Activated naive CD4-positive, alpha-beta T cell treated with anti-CD3 and anti-CD28 coated beads, Interleukin-2, amount 10 ng/mL, durations not matched to agents 7 days and 5 days (primary cell): ENCODE results near the gene PHOSPHO2.
"Not testable (repeated sequence)": the region's sequence is repeated elsewhere in the genome, so short reads cannot be mapped to it uniquely, and the experiment has no call there.

Experiments used
- CTCF ChIA-PET: fragments of 350-600 bp; sonication (Branson Sonifier 250); formaldehyde crosslinking; loops from one replicate; lab custom pipeline; 2021; ENCODE audit warnings: antibody characterized with exemption; lab: Charles Lee
- DNase-seq: peaks from one replicate; pipeline ENCODE4 v3.0.0-alpha.2; 2020
- H3K27ac Mint-ChIP-seq: one replicate; pipeline ENCODE4 v1.8.0; 2021; ENCODE audit warnings: mild to moderate bottlenecking, moderate library complexity, mixed read lengths
- H3K27me3 Mint-ChIP-seq: one replicate; pipeline ENCODE4 v1.8.0; 2021; ENCODE audit warnings: mild to moderate bottlenecking, mixed read lengths
- H3K36me3 Mint-ChIP-seq: one replicate; pipeline ENCODE4 v1.8.0; 2021; ENCODE audit warnings: mixed read lengths
- H3K4me1 Mint-ChIP-seq: one replicate; pipeline ENCODE4 v1.8.0; 2021; ENCODE audit warnings: mixed read lengths
- H3K4me3 Mint-ChIP-seq: one replicate; pipeline ENCODE4 v1.8.0; 2021; ENCODE audit warnings: mild to moderate bottlenecking, moderate library complexity, mixed read lengths
- H3K9me3 Mint-ChIP-seq: one replicate; pipeline ENCODE4 v1.8.0; 2021; ENCODE audit warnings: mixed read lengths

Gene PHOSPHO2

GRCh38 chr2:169694894-169695260, 608 bp downstream of the PHOSPHO2 start:
- peaks cover 6% of the 10 kb centered on the region for H3K9me3 Mint-ChIP-seq
- CTCF ChIA-PET: no interaction called here
- peaks cover 32% of the 10 kb centered on the region for H3K4me1 Mint-ChIP-seq
- H3K27ac Mint-ChIP-seq: peak overlapping the region; percentile 87
- H3K27me3 Mint-ChIP-seq: peaks cover 25% of the 10 kb centered on the region
- H3K36me3 Mint-ChIP-seq: peaks cover 10% of the 10 kb centered on the region
- peak overlapping the region; percentile 77 for H3K4me3 Mint-ChIP-seq
- no peak for DNase-seq

GRCh38 chr2:169696381-169696780, 2.1 kb downstream of the PHOSPHO2 start:
- CTCF ChIA-PET: no interaction called here
- H3K27ac Mint-ChIP-seq: no peak overlapping the region
- H3K4me1 Mint-ChIP-seq: peaks cover 32% of the 10 kb centered on the region
- H3K4me3 Mint-ChIP-seq: no peak overlapping the region
- peaks cover under 1% of the 10 kb centered on the region for H3K9me3 Mint-ChIP-seq
- H3K27me3 Mint-ChIP-seq: peaks cover 18% of the 10 kb centered on the region
- peaks cover 10% of the 10 kb centered on the region for H3K36me3 Mint-ChIP-seq
- DNase-seq: no peak

- CTCF ChIA-PET: interaction anchor here (0.7 kb wide), 1 partner anchor 77 kb away, joined by 3 read pairs; no protein-coding TSS in a partner anchor
- H3K36me3 Mint-ChIP-seq: peaks cover 10% of the 10 kb centered on the region
- H3K27me3 Mint-ChIP-seq, H3K4me3 Mint-ChIP-seq, H3K27ac Mint-ChIP-seq, H3K9me3 Mint-ChIP-seq, DNase-seq: not testable (repeated sequence)
- H3K4me1 Mint-ChIP-seq: peaks cover 22% of the 10 kb centered on the region
Observed at GRCh38 chr2:169699173-169699572, 4.9 kb downstream of the PHOSPHO2 start.

GRCh38 chr2:169702996-169703395, 8.7 kb downstream of the PHOSPHO2 start:
- Mint-ChIP-seq H3K36me3 (peaks cover 6% of the 10 kb centered on the region), H3K9me3 (no peaks in the 10 kb centered on the region), H3K4me1 (peaks cover 4% of the 10 kb centered on the region), H3K4me3 (no peak overlapping the region), H3K27me3 (no peaks in the 10 kb centered on the region), H3K27ac (no peak overlapping the region)
- CTCF ChIA-PET: no interaction called here
- no peak for DNase-seq

GRCh38 chr2:169704160-169704708, 10.0 kb downstream of the PHOSPHO2 start:
- CTCF ChIA-PET: no interaction called here
- Mint-ChIP-seq H3K4me3 (no peak overlapping the region), H3K9me3 (no peaks in the 10 kb centered on the region), H3K36me3 (peaks cover 6% of the 10 kb centered on the region), H3K27ac (no peak overlapping the region), H3K4me1 (peaks cover 2% of the 10 kb centered on the region), H3K27me3 (no peaks in the 10 kb centered on the region)
- DNase-seq: no peak

GRCh38 chr2:169705927-169706326, 11.7 kb downstream of the PHOSPHO2 start:
- H3K4me3 Mint-ChIP-seq: no peak overlapping the region
- no peaks in the 10 kb centered on the region for H3K36me3 Mint-ChIP-seq
- no peaks in the 10 kb centered on the region for H3K9me3 Mint-ChIP-seq
- no peaks in the 10 kb centered on the region for H3K4me1 Mint-ChIP-seq
- no peak for DNase-seq
- no peak overlapping the region for H3K27ac Mint-ChIP-seq
- CTCF ChIA-PET: no interaction called here
- no peaks in the 10 kb centered on the region for H3K27me3 Mint-ChIP-seq

GRCh38 chr2:169707626-169708025, 13.4 kb downstream of the PHOSPHO2 start:
- no peak overlapping the region for H3K4me3 Mint-ChIP-seq
- no peaks in the 10 kb centered on the region for H3K36me3 Mint-ChIP-seq
- peak overlapping the region; percentile 10 for H3K27ac Mint-ChIP-seq
- no peaks in the 10 kb centered on the region for H3K27me3 Mint-ChIP-seq
- no peak for DNase-seq
- H3K4me1 Mint-ChIP-seq: peaks cover 4% of the 10 kb centered on the region
- CTCF ChIA-PET: no interaction called here
- no peaks in the 10 kb centered on the region for H3K9me3 Mint-ChIP-seq

GRCh38 chr2:169709331-169709730, 15.1 kb downstream of the PHOSPHO2 start:
- Mint-ChIP-seq H3K4me1 (peaks cover 4% of the 10 kb centered on the region), H3K27me3 (no peaks in the 10 kb centered on the region), H3K27ac (no peak overlapping the region), H3K4me3 (no peak overlapping the region), H3K9me3 (no peaks in the 10 kb centered on the region), H3K36me3 (no peaks in the 10 kb centered on the region)
- DNase-seq: no peak
- CTCF ChIA-PET: no interaction called here

GRCh38 chr2:169709981-169710380, 15.7 kb downstream of the PHOSPHO2 start:
- no peaks in the 10 kb centered on the region for H3K9me3 Mint-ChIP-seq
- CTCF ChIA-PET: no interaction called here
- H3K27me3 Mint-ChIP-seq: no peaks in the 10 kb centered on the region
- DNase-seq: no peak
- H3K27ac Mint-ChIP-seq: no peak overlapping the region
- H3K4me1 Mint-ChIP-seq: peaks cover 5% of the 10 kb centered on the region
- H3K36me3 Mint-ChIP-seq: no peaks in the 10 kb centered on the region
- H3K4me3 Mint-ChIP-seq: no peak overlapping the region

GRCh38 chr2:169711751-169712509, 17.7 kb downstream of the PHOSPHO2 start:
- no peak for DNase-seq
- no peaks in the 10 kb centered on the region for H3K36me3 Mint-ChIP-seq
- no peaks in the 10 kb centered on the region for H3K9me3 Mint-ChIP-seq
- CTCF ChIA-PET: no interaction called here
- no peaks in the 10 kb centered on the region for H3K27me3 Mint-ChIP-seq
- H3K4me1 Mint-ChIP-seq: peaks cover 7% of the 10 kb centered on the region
- H3K27ac Mint-ChIP-seq: peak overlapping the region; percentile 1
- no peak overlapping the region for H3K4me3 Mint-ChIP-seq

- H3K4me1 Mint-ChIP-seq: peaks cover 7% of the 10 kb centered on the region
Observed at GRCh38 chr2:169712791-169713227, 18.5 kb downstream of the PHOSPHO2 start.

GRCh38 chr2:169713331-169713730, 19.1 kb downstream of the PHOSPHO2 start:
- H3K9me3 Mint-ChIP-seq: no peaks in the 10 kb centered on the region
- H3K27me3 Mint-ChIP-seq: no peaks in the 10 kb centered on the region
- DNase-seq: no peak
- H3K27ac Mint-ChIP-seq: no peak overlapping the region
- CTCF ChIA-PET: no interaction called here
- no peaks in the 10 kb centered on the region for H3K36me3 Mint-ChIP-seq
- no peak overlapping the region for H3K4me3 Mint-ChIP-seq
- H3K4me1 Mint-ChIP-seq: peaks cover 7% of the 10 kb centered on the region

More at GRCh38 chr2:169712791-169713227, 18.5 kb downstream of the PHOSPHO2 start:
- DNase-seq: no peak
- H3K36me3 Mint-ChIP-seq: no peaks in the 10 kb centered on the region
- no peaks in the 10 kb centered on the region for H3K9me3 Mint-ChIP-seq
- no peaks in the 10 kb centered on the region for H3K27me3 Mint-ChIP-seq
- no peak overlapping the region for H3K27ac Mint-ChIP-seq
- CTCF ChIA-PET: no interaction called here
- H3K4me3 Mint-ChIP-seq: no peak overlapping the region

- peaks cover 7% of the 10 kb centered on the region for H3K4me1 Mint-ChIP-seq
- no peak for DNase-seq
- H3K9me3 Mint-ChIP-seq: no peaks in the 10 kb centered on the region
- no peak overlapping the region for H3K27ac Mint-ChIP-seq
- no peaks in the 10 kb centered on the region for H3K36me3 Mint-ChIP-seq
- no peak overlapping the region for H3K4me3 Mint-ChIP-seq
- CTCF ChIA-PET: no interaction called here
- H3K27me3 Mint-ChIP-seq: no peaks in the 10 kb centered on the region
Observed at GRCh38 chr2:169714699-169715098, 20.4 kb downstream of the PHOSPHO2 start.

GRCh38 chr2:169715379-169716237, 21.3 kb downstream of the PHOSPHO2 start:
- H3K27me3 Mint-ChIP-seq: no peaks in the 10 kb centered on the region
- CTCF ChIA-PET: no interaction called here
- H3K4me3 Mint-ChIP-seq: no peak overlapping the region
- no peaks in the 10 kb centered on the region for H3K36me3 Mint-ChIP-seq
- no peak for DNase-seq
- no peak overlapping the region for H3K27ac Mint-ChIP-seq
- H3K4me1 Mint-ChIP-seq: peaks cover 7% of the 10 kb centered on the region
- no peaks in the 10 kb centered on the region for H3K9me3 Mint-ChIP-seq
